Smooth muscle cell of bladder (primary cell): ENCODE results near the gene RETREG3. TPM values are rescaled to one million over a fixed set of nuclear protein-coding genes. Genes with fewer than 3 reads are reported as not detected.

ENCODE experiments used
- total RNA-seq: library from RNA; depleted of rRNA; stranded (reverse); fragments of >200 nt; gene quantifications from 2 replicates; pipeline ENCODE4 v1.2.3, GENCODE V29; 2014

RETREG3 gene, protein sequence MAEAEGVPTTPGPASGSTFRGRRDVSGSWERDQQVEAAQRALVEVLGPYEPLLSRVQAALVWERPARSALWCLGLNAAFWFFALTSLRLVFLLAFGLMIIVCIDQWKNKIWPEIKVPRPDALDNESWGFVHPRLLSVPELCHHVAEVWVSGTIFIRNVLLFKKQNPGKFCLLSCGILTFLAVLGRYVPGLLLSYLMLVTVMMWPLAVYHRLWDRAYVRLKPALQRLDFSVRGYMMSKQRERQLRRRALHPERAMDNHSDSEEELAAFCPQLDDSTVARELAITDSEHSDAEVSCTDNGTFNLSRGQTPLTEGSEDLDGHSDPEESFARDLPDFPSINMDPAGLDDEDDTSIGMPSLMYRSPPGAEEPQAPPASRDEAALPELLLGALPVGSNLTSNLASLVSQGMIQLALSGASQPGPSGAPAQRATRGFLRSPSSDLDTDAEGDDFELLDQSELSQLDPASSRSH
- total RNA-seq: 60.9 and 72.4 TPM in 2 replicates

DNA sequence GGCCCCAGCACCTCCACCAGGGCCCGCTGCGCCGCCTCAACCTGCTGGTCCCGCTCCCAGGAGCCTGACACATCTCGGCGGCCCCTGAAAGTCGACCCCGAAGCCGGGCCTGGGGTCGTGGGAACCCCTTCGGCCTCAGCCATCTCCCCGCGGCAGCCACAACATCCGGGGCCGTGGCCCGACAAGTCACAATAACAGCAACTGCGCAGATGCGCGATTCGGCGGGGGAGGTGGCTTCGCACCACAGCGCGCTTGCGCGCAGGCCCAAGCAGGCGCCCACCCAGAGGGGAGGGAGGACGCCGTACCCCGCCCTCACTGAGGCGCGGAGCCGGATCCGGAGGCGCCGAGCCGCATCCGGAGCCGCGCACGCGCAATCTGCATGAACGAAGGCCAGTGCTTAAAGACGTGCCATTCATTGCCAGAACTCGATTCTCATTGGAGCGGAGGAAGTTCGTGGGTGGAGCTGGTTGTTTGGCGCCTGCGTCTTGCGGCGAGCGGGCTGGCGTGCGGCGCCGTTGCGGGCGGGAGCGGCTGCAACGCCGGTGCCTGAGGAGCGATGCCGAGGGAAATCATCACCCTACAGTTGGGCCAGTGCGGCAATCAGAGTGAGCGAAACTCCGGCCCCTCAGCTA lies at the start of gene RETREG3, which contains the start of gene TUBG1:
Gene RETREG3, minus strand, starts transcription at position 193 of the 632 bp plus-strand sequence. Its CDS starts 50 bp downstream, at position 143.
Gene TUBG1, plus strand, starts transcription at position 502 of the 632 bp plus-strand sequence. Its CDS starts 55 bp downstream, at position 557.

DNA sequence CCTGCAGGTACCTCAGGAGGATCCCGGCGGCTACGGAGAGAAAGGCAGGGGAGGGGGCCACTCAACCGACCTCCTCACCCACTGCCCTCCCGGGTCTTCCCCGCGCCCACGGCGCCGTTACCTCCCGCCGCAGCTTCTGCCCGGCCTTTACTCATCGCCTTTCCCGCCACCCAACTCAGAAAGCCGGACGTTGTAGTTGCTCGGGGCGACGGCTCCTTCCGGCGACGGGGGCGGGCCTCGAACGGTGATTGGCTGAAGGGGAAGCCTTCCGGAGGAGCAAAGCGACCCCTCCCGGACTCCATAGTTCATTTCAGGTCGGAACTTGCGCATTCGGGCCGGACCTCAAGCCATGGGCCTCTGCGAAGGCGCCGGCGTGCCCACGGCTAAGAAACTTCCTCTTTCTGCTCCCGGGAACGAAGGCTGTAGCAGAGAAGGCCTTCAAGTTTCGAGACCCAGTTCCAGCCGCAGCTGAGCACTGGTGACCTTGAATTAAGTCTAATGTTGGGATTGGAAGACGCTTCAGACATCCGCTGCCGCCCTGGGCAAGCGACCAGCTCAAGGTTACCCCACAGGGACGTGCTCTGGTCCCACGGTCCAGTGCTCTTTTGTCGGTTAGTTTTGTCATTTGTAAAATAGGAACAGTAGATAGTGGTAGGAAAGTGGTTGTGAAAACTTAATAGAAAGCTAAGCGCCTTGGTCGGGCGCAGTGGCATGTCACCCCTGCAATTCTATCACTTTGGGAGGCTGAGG lies 31.5 kb downstream of the RETREG3 start, which contains the start of gene PSMC3IP:
Gene PSMC3IP, minus strand, starts transcription at position 198 of the 750 bp plus-strand sequence. Its CDS starts 43 bp downstream, at position 155.

DNA sequence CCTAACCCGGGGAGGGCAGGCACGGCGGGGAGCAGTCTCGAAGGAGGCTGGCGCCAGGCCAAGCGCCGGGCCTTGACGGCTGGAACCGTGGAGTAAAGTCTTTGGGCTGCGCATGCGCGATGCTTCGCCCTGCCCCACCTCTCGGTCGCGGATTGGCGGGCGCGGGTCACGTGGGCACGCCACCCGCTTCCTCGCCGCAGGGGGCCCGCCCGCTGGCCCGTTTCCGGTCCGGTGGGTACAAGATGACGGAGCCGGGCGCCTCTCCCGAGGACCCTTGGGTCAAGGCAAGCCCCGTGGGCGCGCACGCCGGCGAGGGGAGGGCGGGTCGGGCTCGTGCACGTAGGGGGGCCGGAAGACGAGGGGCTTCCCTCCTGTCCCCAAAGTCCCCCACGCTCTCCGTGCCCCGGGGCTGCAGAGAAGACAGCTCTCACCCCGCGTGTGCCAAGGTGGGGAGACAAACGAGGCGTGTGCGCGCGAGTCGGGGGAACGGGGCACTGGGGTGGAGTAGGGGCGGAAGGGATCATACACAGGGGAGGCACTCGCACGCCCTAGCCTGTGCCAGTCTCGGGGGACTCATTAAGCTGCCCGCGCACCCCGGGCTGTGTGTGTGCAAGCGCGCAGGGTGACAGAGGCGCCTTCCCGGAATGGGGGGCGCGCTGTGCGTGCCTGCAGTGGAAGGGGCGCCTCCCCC lies 42.1 kb downstream of the RETREG3 start, which contains the start of gene MLX:
Gene MLX, plus strand, starts transcription at position 218 of the 691 bp plus-strand sequence. Its CDS starts 25 bp downstream, at position 243.

DNA sequence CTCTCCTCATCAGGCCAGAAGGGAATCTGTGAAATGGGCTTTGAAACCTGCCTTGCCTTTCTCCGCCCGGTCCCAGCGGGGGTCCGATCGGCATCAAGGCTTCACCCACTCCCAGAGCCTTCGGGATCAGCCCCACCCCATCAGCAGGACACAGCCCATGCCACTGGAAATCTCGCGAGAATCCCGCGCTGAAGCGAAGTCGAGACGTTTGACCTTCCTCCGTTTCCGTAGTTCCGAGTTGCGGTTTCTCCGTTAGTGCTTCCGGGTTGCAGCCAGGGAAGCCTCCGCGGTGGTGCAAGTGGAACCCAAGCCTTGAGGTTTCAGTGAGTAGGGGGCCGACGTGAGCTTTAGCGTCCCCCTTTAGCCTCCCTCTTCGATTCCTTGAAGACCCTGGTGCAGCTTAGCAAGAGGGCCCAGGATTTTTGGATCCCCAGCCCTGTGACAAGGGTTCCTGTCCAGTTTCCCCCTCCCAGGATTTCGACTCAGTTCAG lies 47.2 kb downstream of the RETREG3 start, which contains the start of gene COASY:
Gene COASY, plus strand, starts transcription at position 252 of the 491 bp plus-strand sequence. CDS start 475 bp downstream, outside the sequence.

DNA sequence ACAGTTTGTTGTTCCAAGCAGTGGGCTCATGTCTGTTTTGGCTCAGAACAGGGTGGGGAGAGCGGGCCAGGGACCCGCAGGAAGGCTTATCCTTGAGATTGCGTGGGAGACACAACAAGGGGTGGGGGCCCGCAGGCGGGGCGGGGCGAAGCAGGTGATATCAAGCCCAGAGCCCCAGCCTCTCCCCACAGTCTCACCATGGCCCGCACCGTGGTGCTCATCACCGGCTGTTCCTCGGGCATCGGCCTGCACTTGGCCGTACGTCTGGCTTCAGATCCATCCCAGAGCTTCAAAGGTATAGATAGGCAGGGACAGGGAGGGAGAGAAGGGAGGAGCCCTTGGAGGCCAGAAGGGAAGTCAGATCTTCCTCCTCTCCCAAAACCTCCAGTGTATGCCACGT lies 56.4 kb downstream of the RETREG3 start, which contains the start of gene HSD17B1:
Gene HSD17B1, plus strand, starts transcription at position 188 of the 400 bp plus-strand sequence. Its CDS starts 11 bp downstream, at position 199.

DNA sequence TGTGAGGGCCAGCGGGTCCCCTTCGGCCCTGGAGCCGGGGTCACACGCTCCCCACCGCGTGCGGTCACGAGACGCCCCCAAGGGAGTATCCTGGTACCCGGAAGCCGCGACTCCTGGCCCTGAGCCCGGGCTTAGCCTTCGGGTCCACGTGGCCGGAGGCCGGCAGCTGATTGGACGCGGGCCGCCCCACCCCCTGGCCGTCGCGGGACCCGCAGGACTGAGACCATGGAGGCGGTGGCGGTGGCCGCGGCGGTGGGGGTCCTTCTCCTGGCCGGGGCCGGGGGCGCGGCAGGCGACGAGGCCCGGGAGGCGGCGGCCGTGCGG lies 73.2 kb downstream of the RETREG3 start, which contains the start of gene NAGLU:
Gene NAGLU, plus strand, starts transcription at position 194 of the 324 bp plus-strand sequence. Its CDS starts 32 bp downstream, at position 226.

Other genes with a start within 250 kb of the RETREG3 start
- 99.1 and 133 TPM in 2 replicates for gene STAT3, start 220.9 kb downstream of the RETREG3 start, total RNA-seq
- 422 and 452 TPM in 2 replicates for gene CAVIN1, start 186.1 kb downstream of the RETREG3 start, total RNA-seq
- gene ATP6V0A1, start 150.5 kb downstream of the RETREG3 start, total RNA-seq: 46.5 and 57.3 TPM in 2 replicates
- gene NAGLU, start 73.1 kb downstream of the RETREG3 start, total RNA-seq: 26.3 and 27.0 TPM in 2 replicates
- 0.83 and 0.85 TPM in 2 replicates for gene HSD17B1, start 56.5 kb downstream of the RETREG3 start, total RNA-seq
- gene COASY, start 47.2 kb downstream of the RETREG3 start, total RNA-seq: 6.8 and 8.9 TPM in 2 replicates
- 28.9 and 32.3 TPM in 2 replicates for gene MLX, start 42.3 kb downstream of the RETREG3 start, total RNA-seq
- gene PSMC3IP, start 31.6 kb downstream of the RETREG3 start, total RNA-seq: 2.0 and 2.9 TPM in 2 replicates
- gene TUBG1, start 309 bp upstream of the RETREG3 start, total RNA-seq: 13.2 and 15.2 TPM in 2 replicates
- gene TUBG2, start 49.9 kb upstream of the RETREG3 start, total RNA-seq: 5.4 and 7.2 TPM in 2 replicates
- gene PLEKHH3, start 67.6 kb upstream of the RETREG3 start, total RNA-seq: 8.2 and 9.0 TPM in 2 replicates
- gene CCR10, start 72.5 kb upstream of the RETREG3 start, total RNA-seq: 1.4 and 1.8 TPM in 2 replicates
- gene CNTNAP1, start 73.2 kb upstream of the RETREG3 start, total RNA-seq: 19.9 and 21.9 TPM in 2 replicates
- gene EZH1, start 135.7 kb upstream of the RETREG3 start, total RNA-seq: 11.7 and 14.7 TPM in 2 replicates
- gene RAMP2, start 151.9 kb upstream of the RETREG3 start, total RNA-seq: 0.09 and 0.14 TPM in 2 replicates
- 55.7 and 57.5 TPM in 2 replicates for gene VPS25, start 164.1 kb upstream of the RETREG3 start, total RNA-seq
- gene WNK4, start 171.2 kb upstream of the RETREG3 start, total RNA-seq: 0.28 and 1.7 TPM in 2 replicates
- 67.3 and 76.7 TPM in 2 replicates for gene COA3, start 189.3 kb upstream of the RETREG3 start, total RNA-seq
- gene CNTD1, start 189.5 kb upstream of the RETREG3 start, total RNA-seq: 0.09 and 0.14 TPM in 2 replicates
- gene BECN1, start 214.9 kb upstream of the RETREG3 start, total RNA-seq: 155 and 158 TPM in 2 replicates
- gene PSME3, start 224.0 kb upstream of the RETREG3 start, total RNA-seq: 44.8 and 57.7 TPM in 2 replicates
- gene AOC2, start 235.2 kb upstream of the RETREG3 start, total RNA-seq: 0.28 and 0.37 TPM in 2 replicates
- 1.6 and 1.8 TPM in 2 replicates for gene AOC3, start 241.8 kb upstream of the RETREG3 start, total RNA-seq